IgD-negative memory B cell (primary cell): Measurements from ENCODE around the gene LMO7. TPM values are rescaled to one million over a fixed set of nuclear protein-coding genes. Genes with fewer than 3 reads are reported as not detected.

Source experiments
- H3K27ac Mint-ChIP-seq, 3 donors: one replicate each; pipeline ENCODE4 v1.8.0; 2020 to 2022; ENCODE audit warnings: mild to moderate bottlenecking in 3 of 3, mixed read lengths in 3 of 3, moderate library complexity in 1 of 3
- H3K27me3 Mint-ChIP-seq: one replicate; pipeline ENCODE4 v1.8.0; 2021; ENCODE audit warnings: mixed read lengths
- H3K36me3 Mint-ChIP-seq: one replicate; pipeline ENCODE4 v1.8.0; 2020; ENCODE audit warnings: mild to moderate bottlenecking, mixed read lengths
- H3K4me1 Mint-ChIP-seq, 3 donors: one replicate each; pipeline ENCODE4 v1.8.0; 2020 to 2022; ENCODE audit warnings: mixed read lengths in 3 of 3, mild to moderate bottlenecking in 1 of 3
- H3K4me3 Mint-ChIP-seq, 4 donors: one replicate each; pipeline ENCODE4 v1.8.0; 2020 to 2022; ENCODE audit warnings: mild to moderate bottlenecking in 4 of 4, mixed read lengths in 4 of 4, moderate library complexity in 3 of 4
- H3K9me3 Mint-ChIP-seq, 3 donors: one replicate each; pipeline ENCODE4 v1.8.0; 2020 to 2021; ENCODE audit warnings: mixed read lengths in 3 of 3, mild to moderate bottlenecking in 1 of 3
- polyA plus RNA-seq: library from polyadenylated mRNA; unstranded; fragments of 300-500 nt; fragmentation: Illumina TruSeq; gene quantifications from one replicate; pipeline ENCODE4 v1.2.3, GENCODE V29; 2021

The LMO7 gene
- polyA plus RNA-seq, 1 donor from 2014 or later, result 6.6 TPM

GRCh38 chr13:75636436-75637180 lies 478 bp downstream of the LMO7 start:
- H3K27ac Mint-ChIP-seq, result no peak overlapping the region
- peaks cover under 1% of the 10 kb centered on the region for H3K36me3 Mint-ChIP-seq
- peaks cover 0 to 1% (median 0%) of the 10 kb centered on the region in 3 donors for H3K9me3 Mint-ChIP-seq

GRCh38 chr13:75637181-75637750 lies 1.1 kb downstream of the LMO7 start:
- Mint-ChIP-seq H3K36me3 (no peaks in the 10 kb centered on the region), H3K4me1 (peaks cover 6 to 23% (median 13%) of the 10 kb centered on the region in 3 donors), H3K4me3 (peak overlapping the region; percentile 67 to 89 (median 88))

More at GRCh38 chr13:75636436-75637180, 478 bp downstream of the LMO7 start:
- Mint-ChIP-seq H3K4me3 (peak overlapping the region; percentile 86 to 95 (median 92)), H3K4me1 (peaks cover 6 to 23% (median 13%) of the 10 kb centered on the region in 3 donors), H3K27me3 (peaks cover 4% of the 10 kb centered on the region)

GRCh38 chr13:75639454-75639853 lies 3.3 kb downstream of the LMO7 start:
- peaks cover 0 to 1% (median 0%) of the 10 kb centered on the region in 3 donors for H3K9me3 Mint-ChIP-seq
- H3K36me3 Mint-ChIP-seq, result no peaks in the 10 kb centered on the region
- H3K4me1 Mint-ChIP-seq, result peaks cover 6 to 18% (median 10%) of the 10 kb centered on the region in 3 donors
- H3K4me3 Mint-ChIP-seq, result no peak overlapping the region
- peaks cover 4% of the 10 kb centered on the region for H3K27me3 Mint-ChIP-seq
- no peak overlapping the region for H3K27ac Mint-ChIP-seq

More at GRCh38 chr13:75637181-75637750, 1.1 kb downstream of the LMO7 start:
- H3K9me3 Mint-ChIP-seq, result peaks cover 0 to 1% (median 0%) of the 10 kb centered on the region in 3 donors
- no peak overlapping the region for H3K27ac Mint-ChIP-seq
- H3K27me3 Mint-ChIP-seq, result peaks cover 4% of the 10 kb centered on the region

GRCh38 chr13:75641026-75641425 lies 4.9 kb downstream of the LMO7 start:
- no peak overlapping the region for H3K27ac Mint-ChIP-seq

GRCh38 chr13:75643182-75643581 lies 7.1 kb downstream of the LMO7 start:
- Mint-ChIP-seq H3K9me3 (no peaks in the 10 kb centered on the region), H3K4me3 (no peak overlapping the region), H3K27me3 (no peaks in the 10 kb centered on the region), H3K4me1 (peaks cover 12 to 19% (median 14%) of the 10 kb centered on the region in 3 donors), H3K36me3 (no peaks in the 10 kb centered on the region), H3K27ac (no peak overlapping the region)

More at GRCh38 chr13:75641026-75641425, 4.9 kb downstream of the LMO7 start:
- H3K4me3 Mint-ChIP-seq, result no peak overlapping the region
- peaks cover 4% of the 10 kb centered on the region for H3K27me3 Mint-ChIP-seq
- H3K4me1 Mint-ChIP-seq, result peaks cover 5 to 18% (median 12%) of the 10 kb centered on the region in 3 donors
- no peaks in the 10 kb centered on the region for H3K9me3 Mint-ChIP-seq
- H3K36me3 Mint-ChIP-seq, result no peaks in the 10 kb centered on the region

- Mint-ChIP-seq H3K36me3 (no peaks in the 10 kb centered on the region), H3K4me1 (peaks cover 10 to 20% (median 12%) of the 10 kb centered on the region in 3 donors), H3K4me3 (no peak overlapping the region), H3K9me3 (no peaks in the 10 kb centered on the region), H3K27ac (no peak overlapping the region), H3K27me3 (no peaks in the 10 kb centered on the region)
Measured at GRCh38 chr13:75643693-75644092, 7.6 kb downstream of the LMO7 start.

- H3K9me3 Mint-ChIP-seq, result no peaks in the 10 kb centered on the region
- peaks cover 7 to 19% (median 12%) of the 10 kb centered on the region in 3 donors for H3K4me1 Mint-ChIP-seq
- peaks cover 5% of the 10 kb centered on the region for H3K36me3 Mint-ChIP-seq
- H3K4me3 Mint-ChIP-seq, result no peak overlapping the region
- H3K27ac Mint-ChIP-seq, result no peak overlapping the region
- no peaks in the 10 kb centered on the region for H3K27me3 Mint-ChIP-seq
Measured at GRCh38 chr13:75645141-75645540, 9.0 kb downstream of the LMO7 start.

- Mint-ChIP-seq H3K4me1 (peaks cover 7 to 19% (median 12%) of the 10 kb centered on the region in 3 donors), H3K27me3 (no peaks in the 10 kb centered on the region), H3K27ac (no peak overlapping the region), H3K4me3 (peak overlapping the region in 2 of 4 donors; percentile 39 to 70), H3K9me3 (no peaks in the 10 kb centered on the region), H3K36me3 (peaks cover 6% of the 10 kb centered on the region)
Measured at GRCh38 chr13:75647126-75647784, 11.1 kb downstream of the LMO7 start.

- Mint-ChIP-seq H3K36me3 (peaks cover 8% of the 10 kb centered on the region), H3K27ac (no peak overlapping the region), H3K4me3 (no peak overlapping the region), H3K4me1 (peaks cover 7 to 19% (median 12%) of the 10 kb centered on the region in 3 donors), H3K9me3 (no peaks in the 10 kb centered on the region), H3K27me3 (no peaks in the 10 kb centered on the region)
Measured at GRCh38 chr13:75648446-75648845, 12.3 kb downstream of the LMO7 start.

GRCh38 chr13:75651013-75651412 lies 14.9 kb downstream of the LMO7 start:
- Mint-ChIP-seq H3K4me3 (no peak overlapping the region), H3K27me3 (no peaks in the 10 kb centered on the region), H3K9me3 (no peaks in the 10 kb centered on the region), H3K27ac (no peak overlapping the region), H3K36me3 (peaks cover 10% of the 10 kb centered on the region), H3K4me1 (peaks cover 7 to 15% (median 12%) of the 10 kb centered on the region in 3 donors)

GRCh38 chr13:75652726-75653125 lies 16.6 kb downstream of the LMO7 start:
- Mint-ChIP-seq H3K9me3 (no peaks in the 10 kb centered on the region), H3K4me1 (peaks cover 0 to 3% (median 0%) of the 10 kb centered on the region in 3 donors), H3K27me3 (no peaks in the 10 kb centered on the region), H3K27ac (no peak overlapping the region), H3K4me3 (no peak overlapping the region), H3K36me3 (peaks cover 10% of the 10 kb centered on the region)

- H3K36me3 Mint-ChIP-seq, result peaks cover 7% of the 10 kb centered on the region
- H3K4me1 Mint-ChIP-seq, result peaks cover 2 to 13% (median 6%) of the 10 kb centered on the region in 3 donors
- peaks cover 0 to 4% (median 0%) of the 10 kb centered on the region in 3 donors for H3K9me3 Mint-ChIP-seq
- peak overlapping the region in 1 of 3 donors; percentile 42 for H3K27ac Mint-ChIP-seq
- no peaks in the 10 kb centered on the region for H3K27me3 Mint-ChIP-seq
- H3K4me3 Mint-ChIP-seq, result no peak overlapping the region
Measured at GRCh38 chr13:75656425-75656989, 20.4 kb downstream of the LMO7 start.

GRCh38 chr13:75657111-75657510 lies 21.0 kb downstream of the LMO7 start:
- no peak overlapping the region for H3K4me3 Mint-ChIP-seq
- no peaks in the 10 kb centered on the region for H3K27me3 Mint-ChIP-seq
- peaks cover 2 to 13% (median 6%) of the 10 kb centered on the region in 3 donors for H3K4me1 Mint-ChIP-seq
- H3K27ac Mint-ChIP-seq, result no peak overlapping the region
- peaks cover 0 to 4% (median 0%) of the 10 kb centered on the region in 3 donors for H3K9me3 Mint-ChIP-seq
- peaks cover 7% of the 10 kb centered on the region for H3K36me3 Mint-ChIP-seq

GRCh38 chr13:75660694-75661093 lies 24.6 kb downstream of the LMO7 start:
- H3K27ac Mint-ChIP-seq, result no peak overlapping the region
- H3K27me3 Mint-ChIP-seq, result no peaks in the 10 kb centered on the region
- peaks cover 0 to 4% (median 3%) of the 10 kb centered on the region in 3 donors for H3K9me3 Mint-ChIP-seq
- no peak overlapping the region for H3K4me3 Mint-ChIP-seq
- H3K36me3 Mint-ChIP-seq, result peaks cover 3% of the 10 kb centered on the region
- H3K4me1 Mint-ChIP-seq, result peaks cover 2 to 13% (median 6%) of the 10 kb centered on the region in 3 donors

- Mint-ChIP-seq H3K27me3 (no peaks in the 10 kb centered on the region), H3K9me3 (peaks cover 0 to 4% (median 3%) of the 10 kb centered on the region in 3 donors), H3K4me1 (peaks cover 2 to 13% (median 6%) of the 10 kb centered on the region in 3 donors), H3K4me3 (no peak overlapping the region), H3K36me3 (peaks cover 3% of the 10 kb centered on the region), H3K27ac (no peak overlapping the region)
Measured at GRCh38 chr13:75661443-75661842, 25.3 kb downstream of the LMO7 start.
